RKO (cell line): ENCODE results near the gene LAMA4.

Source experiments
- DNase-seq: peaks from one replicate; pipeline ENCODE4 v3.0.0-alpha.2; 2016; ENCODE audit warnings: low spot score

LAMA4 gene

DNA sequence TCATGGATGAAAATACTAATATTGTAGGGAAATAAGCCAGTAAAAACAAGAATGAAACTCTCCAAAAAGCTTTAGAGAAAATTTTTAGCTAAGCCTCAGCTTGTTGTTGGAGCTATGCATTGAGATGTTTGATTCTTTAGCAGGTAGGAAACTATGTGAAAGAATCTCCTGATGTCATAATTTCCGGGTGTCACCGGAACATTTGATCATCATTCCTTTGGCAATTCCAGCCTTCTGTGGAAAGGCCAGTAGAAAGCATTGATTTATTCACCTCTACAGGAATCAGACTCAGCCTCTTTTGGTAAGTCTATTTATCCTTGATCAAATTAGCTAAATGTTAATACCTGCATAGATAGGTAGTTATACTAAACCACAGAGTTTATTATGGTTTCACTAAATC is 157.5 kb downstream of the LAMA4 start:
- no peak for DNase-seq

DNA sequence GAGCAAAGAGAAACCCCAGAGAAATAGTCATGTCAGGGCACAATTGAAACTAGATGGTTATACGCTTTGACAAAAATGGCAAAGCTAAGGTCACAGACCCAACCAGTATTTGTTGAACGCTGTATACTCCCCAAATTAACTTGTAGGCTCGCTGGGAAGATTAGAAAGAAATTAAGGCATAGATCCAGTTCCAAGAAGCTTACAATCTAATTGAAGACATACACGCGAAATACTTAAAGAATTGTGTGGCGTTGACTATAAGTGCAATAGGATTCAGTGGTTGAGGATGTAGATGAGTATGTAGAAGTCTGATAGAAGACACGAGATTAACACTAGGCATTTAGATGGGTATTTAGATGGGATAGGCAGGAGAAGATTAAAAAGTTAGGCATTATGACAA is 166.5 kb downstream of the LAMA4 start:
- peak; percentile 13 for DNase-seq

DNA sequence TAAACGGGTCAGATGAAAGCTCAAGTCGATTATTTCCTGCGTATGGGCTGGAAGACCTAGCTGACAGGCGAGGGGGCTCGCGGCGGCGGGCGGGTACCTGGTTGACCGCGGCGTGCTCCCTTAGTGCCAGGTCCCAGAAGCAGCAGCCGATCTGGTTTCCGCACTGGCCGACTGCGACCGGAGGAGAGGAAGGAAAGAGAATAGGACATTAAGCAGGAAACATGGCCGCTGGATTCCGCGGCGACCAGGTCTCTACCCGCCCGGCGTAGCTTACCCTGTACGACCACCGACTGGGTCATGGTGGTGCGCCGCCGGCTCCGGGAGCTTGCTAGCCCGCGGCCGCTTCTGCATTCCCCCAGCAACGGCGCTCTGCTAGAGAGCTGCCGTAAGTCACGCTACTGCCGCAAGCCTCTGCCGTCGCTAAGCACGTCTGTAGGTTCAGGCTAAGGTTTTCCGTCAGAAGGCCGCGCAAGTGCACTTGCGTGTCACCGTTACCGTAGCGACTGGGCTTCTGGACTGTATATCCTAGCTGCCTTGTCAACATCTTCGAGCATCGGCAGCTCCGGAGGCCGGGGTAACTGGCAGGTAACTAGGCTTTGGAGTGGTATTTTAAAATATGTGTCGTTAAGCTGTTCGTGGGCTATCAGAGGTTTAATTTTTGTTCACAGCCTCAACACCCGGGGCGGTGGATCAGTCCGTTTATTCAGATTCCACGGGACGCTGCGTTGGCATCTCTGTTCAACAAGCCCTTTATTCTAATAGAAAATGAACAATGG is 167.0 kb downstream of the LAMA4 start, which contains the start of the genes FAM229B and TUBE1:
Gene FAM229B (plus strand): TSS at position 456 of the 776 bp plus-strand sequence. CDS start 11,693 bp downstream, outside the sequence.
Gene TUBE1 (minus strand): TSS at position 347 of the 776 bp plus-strand sequence. CDS start 48 bp downstream, at position 299.
- DNase-seq: peak; percentile 99

DNA sequence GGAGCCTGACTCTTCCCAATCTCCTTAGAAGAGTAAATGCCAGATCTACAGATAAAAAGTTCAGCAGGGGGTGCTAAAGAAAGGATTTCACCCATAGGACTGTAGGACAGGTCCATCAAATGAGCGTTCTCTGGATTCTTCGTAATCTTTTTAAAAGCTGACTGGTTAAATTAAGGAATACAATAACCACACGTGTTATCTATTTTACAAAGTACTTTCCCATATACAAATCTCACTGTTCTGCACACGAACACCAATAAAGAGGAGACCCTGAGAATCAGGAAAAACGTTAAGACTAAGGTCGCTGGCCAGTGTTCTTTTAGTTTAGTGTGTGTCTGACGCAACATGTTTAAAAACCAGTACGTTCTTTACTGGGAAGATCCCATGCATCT is 167.6 kb downstream of the LAMA4 start:
- DNase-seq: peak; percentile 84

DNA sequence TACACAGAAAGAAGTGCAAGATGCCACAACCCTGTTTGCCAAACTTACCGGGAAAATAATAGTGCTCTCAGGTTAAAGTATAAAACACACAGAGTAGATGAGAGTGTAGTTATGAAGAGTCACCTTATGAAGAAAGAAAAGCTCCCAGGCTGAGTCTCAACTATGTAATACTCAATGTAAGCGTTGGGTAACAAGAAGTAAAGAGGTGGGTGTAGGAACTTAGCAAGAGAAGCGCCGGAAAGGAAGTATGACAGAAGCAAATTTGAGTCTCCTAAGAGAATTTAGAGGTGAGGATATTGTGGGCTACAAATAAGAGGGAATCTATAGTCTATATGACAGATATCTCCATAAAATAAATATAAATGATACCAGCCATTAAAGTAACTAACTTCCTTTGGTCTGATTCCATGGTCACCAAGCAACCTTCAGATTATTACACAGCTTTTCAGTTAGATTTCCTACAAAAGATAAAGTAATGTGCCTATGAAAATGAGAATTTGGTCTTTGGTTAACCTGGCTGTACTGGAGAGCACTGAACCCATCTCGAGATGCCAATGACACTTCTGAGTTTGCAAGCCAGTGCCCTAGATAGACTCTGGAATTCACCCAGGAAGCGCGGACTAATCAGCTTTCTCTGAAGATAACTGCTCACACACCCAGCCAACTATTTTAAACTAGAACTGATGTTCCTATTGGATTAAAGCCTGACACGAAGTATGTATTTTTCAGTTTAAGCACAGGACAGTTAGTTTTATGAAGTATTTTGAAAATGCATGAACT is 168.9 kb downstream of the LAMA4 start:
- peak; percentile 25 for DNase-seq

DNA sequence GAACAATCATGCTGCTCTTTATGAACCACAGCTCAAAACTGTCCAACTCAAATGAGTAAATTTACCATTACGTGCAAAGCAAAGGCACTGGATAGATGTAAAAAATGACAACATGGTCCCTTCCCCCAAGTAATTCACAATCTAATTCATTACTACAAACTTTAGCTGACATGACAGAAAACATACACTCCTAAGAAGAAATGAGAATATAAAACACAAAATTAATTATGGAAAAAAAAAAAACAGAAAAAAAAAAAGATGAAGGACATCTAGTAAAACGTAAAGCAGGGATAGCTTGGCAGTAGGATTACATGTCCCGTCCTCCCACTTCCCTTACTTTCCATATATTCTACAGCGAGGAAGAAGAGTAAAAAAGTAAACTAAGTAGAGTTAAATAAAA is 172.8 kb downstream of the LAMA4 start:
- no peak for DNase-seq

DNA sequence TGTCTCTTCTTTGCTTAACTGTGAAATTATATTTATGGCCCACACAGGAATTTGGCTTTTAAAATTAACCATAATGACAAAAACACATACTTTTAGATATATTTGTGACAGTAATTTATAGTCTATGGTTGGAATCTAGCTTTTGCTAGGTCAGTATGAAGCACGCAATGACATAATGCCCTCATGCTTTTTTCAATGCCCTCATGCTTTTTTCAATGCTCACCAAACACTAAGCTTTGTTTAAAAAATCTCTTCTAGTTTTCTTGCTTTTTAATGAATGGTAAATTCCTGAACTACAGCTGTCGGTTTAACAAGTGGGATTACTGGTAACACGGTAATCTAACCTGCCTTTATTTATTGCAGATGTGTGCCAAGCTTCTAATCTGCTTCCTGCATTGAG is 187.8 kb downstream of the LAMA4 start:
- no peak for DNase-seq

DNA sequence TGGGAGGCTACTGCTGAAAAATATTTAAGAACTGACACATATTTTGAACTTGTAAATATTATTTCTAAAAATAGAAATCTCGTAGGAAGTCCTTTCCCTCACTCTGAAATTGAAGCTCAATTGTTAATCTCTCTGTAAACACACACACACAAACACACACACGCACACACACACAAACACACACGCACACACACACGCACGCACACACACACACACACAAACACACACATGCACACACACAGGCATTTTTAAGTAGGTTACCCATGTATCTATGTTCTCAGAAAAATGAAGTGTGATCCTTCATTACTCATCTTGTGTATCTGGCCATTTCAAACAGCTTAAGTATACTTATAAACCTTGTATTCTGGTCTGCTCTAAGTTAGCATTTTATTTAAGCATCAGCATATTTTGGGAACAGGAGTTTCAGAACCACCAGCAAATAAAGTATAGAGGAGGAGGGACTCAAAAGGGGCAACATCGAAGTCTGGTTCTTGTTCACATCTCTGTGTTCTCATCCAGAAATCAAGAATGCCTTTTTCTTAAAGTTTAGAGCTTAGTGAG is 188.9 kb downstream of the LAMA4 start:
- no peak for DNase-seq

DNA sequence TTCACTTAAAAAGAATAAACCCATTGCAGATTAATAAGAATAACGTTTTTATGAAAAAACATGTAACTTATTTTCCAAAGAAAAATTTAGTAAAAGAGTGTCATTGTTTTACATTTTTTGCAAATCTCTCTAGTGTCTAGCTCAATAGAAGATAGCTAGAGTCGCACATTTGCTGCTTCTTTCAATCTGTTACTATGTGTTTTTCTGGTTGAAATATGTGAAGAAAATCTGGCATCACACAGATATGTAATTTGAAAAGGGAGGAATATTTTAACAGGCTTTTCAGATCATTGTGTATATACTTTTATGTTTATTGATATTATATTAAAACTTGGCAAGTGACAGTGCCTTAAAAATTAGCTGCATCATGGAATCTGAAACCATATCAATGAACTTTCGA is 191.4 kb downstream of the LAMA4 start:
- no peak for DNase-seq

DNA sequence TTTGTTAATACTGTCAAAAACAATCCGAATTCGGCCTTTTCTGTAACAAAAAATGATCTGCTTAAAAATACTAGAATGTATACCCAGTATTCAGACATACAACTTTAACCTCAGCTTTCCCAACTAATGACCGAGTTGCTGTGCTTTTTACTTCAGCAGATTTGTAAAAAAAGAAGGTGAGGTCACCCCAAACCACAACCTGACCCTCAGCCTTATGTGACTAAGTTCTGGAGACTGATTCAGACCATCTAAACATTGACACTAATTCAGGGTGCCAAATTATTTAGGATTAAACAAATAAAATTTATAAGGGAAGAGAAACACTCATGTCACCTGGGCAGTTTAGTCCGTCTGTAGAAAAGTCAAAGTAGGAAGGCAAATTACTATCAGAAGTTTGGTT is 192.8 kb downstream of the LAMA4 start:
- no peak for DNase-seq
